HEK293T (cell line): ENCODE data around the gene ZNF618.
"Not testable (repeated sequence)": the region's sequence is repeated elsewhere in the genome, so short reads cannot be mapped to it uniquely, and the experiment has no call there.

Experiments used
- CTCF ChIA-PET: fragments of 350-600 bp; formaldehyde crosslinking; extraction: SDS; loops from one replicate; lab custom pipeline; 2021; ENCODE audit warnings: antibody characterized with exemption, inconsistent platforms; lab: Yijun Ruan, JAX
- POLR2A ChIA-PET: fragments of 350-600 bp; formaldehyde crosslinking; extraction: SDS; loops from one replicate; lab custom pipeline; 2020; ENCODE audit warnings: antibody characterized with exemption, inconsistent platforms; lab: Yijun Ruan, JAX
- DNase-seq: peaks from one replicate; pipeline ENCODE4 v3.0.0; 2012; ENCODE audit warnings: mixed read lengths; ENCODE audit errors: extremely low spot score
- ARNT ChIP-seq: fragments of 450-650 bp; IDR thresholded peaks from 2 replicates; pipeline ENCODE4 v1.6.1; 2017; ENCODE audit warnings: mild to moderate bottlenecking
- BHLHE40 ChIP-seq: fragments of 450-650 bp; IDR thresholded peaks from 2 replicates; pipeline ENCODE4 v1.6.1; 2016; ENCODE audit warnings: mild to moderate bottlenecking, moderate library complexity, borderline replicate concordance
- CTBP1 ChIP-seq: fragments of 450-650 bp; IDR thresholded peaks from 2 replicates; pipeline ENCODE4 v1.6.1; 2016; ENCODE audit warnings: borderline replicate concordance
- ELF4 ChIP-seq: fragments of 450-650 bp; IDR thresholded peaks from 2 replicates; pipeline ENCODE4 v1.6.1; 2017; ENCODE audit warnings: antibody characterized with exemption
- FOXA1 ChIP-seq: fragments of 450-650 bp; IDR thresholded peaks from 2 replicates; pipeline ENCODE4 v1.6.1; 2016; ENCODE audit warnings: mild to moderate bottlenecking
- FOXK2 ChIP-seq: fragments of 450-650 bp; IDR thresholded peaks from 2 replicates; pipeline ENCODE4 v1.6.1; 2016; ENCODE audit warnings: mild to moderate bottlenecking
- FOXM1 ChIP-seq: fragments of 450-650 bp; IDR thresholded peaks from 2 replicates; pipeline ENCODE4 v1.6.1; 2017; ENCODE audit warnings: mild to moderate bottlenecking, borderline replicate concordance
- HDGF ChIP-seq: fragments of 450-650 bp; IDR thresholded peaks from 2 replicates; pipeline ENCODE4 v1.6.1; 2017; ENCODE audit warnings: antibody characterized with exemption, borderline replicate concordance
- L3MBTL2 ChIP-seq: fragments of 450-650 bp; conservative IDR thresholded peaks from 2 replicates; pipeline ENCODE4 v1.6.1; 2016; ENCODE audit warnings: mild to moderate bottlenecking
- LEF1 ChIP-seq: fragments of 450-650 bp; IDR thresholded peaks from 2 replicates; pipeline ENCODE4 v1.6.1; 2017; ENCODE audit warnings: mild to moderate bottlenecking, borderline replicate concordance
- NFRKB ChIP-seq: fragments of 450-650 bp; IDR thresholded peaks from 2 replicates; pipeline ENCODE4 v1.6.1; 2016; ENCODE audit warnings: mild to moderate bottlenecking, moderate library complexity
- SP1 ChIP-seq: fragments of 450-650 bp; IDR thresholded peaks from 2 replicates; pipeline ENCODE4 v1.6.1; 2017
- SUZ12 ChIP-seq: fragments of 450-650 bp; IDR thresholded peaks from 2 replicates; pipeline ENCODE4 v1.6.1; 2016; ENCODE audit warnings: mild to moderate bottlenecking
- TARDBP ChIP-seq: fragments of 450-650 bp; IDR thresholded peaks from 2 replicates; pipeline ENCODE4 v1.6.1; 2016
- ZNF384 ChIP-seq: fragments of 450-650 bp; IDR thresholded peaks from 2 replicates; pipeline ENCODE4 v1.6.1; 2016
- TF ChIP-seq, protein P1 (sequence below): fragments of 450-650 bp; IDR thresholded peaks from 2 replicates; pipeline ENCODE4 v1.6.1; 2016

Gene ZNF618

DNA sequence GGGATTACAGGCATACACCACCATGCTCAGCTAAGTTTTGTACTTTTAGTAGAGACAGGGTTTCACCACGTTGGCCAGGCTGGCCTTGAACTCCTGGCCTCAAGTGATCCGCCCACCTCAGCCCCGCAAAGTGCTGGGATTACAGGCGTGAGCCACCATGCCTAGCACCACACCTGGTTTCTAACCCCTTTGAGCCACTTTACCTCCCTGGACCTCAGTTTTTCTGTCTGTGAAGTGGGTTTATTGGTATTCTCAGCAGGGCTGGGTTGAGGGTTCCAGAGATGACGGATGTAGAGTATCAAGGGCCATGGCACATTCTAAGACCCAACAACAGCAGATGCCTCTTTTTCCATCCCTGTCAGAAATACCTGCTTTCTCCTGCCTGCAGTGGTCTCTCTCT, 163.4 kb downstream of the ZNF618 start:
- no peak for DNase-seq
- ChIA-PET CTCF (no interaction called here), POLR2A (no interaction called here)
- TF ChIP-seq FOXM1 (no peak), FOXK2 (no peak), BHLHE40 (no peak), HDGF (no peak), ARNT (no peak)
- TF ChIP-seq, protein P1, sequence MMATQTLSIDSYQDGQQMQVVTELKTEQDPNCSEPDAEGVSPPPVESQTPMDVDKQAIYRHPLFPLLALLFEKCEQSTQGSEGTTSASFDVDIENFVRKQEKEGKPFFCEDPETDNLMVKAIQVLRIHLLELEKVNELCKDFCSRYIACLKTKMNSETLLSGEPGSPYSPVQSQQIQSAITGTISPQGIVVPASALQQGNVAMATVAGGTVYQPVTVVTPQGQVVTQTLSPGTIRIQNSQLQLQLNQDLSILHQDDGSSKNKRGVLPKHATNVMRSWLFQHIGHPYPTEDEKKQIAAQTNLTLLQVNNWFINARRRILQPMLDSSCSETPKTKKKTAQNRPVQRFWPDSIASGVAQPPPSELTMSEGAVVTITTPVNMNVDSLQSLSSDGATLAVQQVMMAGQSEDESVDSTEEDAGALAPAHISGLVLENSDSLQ: no peak

DNA sequence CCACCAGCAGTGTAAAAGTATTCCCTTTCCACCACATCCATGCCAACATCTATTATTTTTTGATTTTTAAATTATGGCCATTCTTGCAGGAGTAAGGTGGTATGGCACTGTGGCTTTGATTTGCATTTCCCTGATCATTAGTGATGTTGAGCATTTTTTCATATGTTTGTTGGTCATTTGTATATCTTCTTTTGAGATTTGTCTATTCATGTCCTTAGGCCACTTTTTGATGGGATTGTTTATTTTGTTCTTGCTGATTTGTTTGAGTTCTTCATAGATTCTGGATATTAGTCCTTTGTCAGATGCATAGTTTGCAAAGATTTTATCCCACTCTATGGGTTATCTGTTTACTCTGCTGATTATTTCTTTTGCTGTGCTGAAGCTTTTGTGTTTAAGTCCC, 167.6 kb downstream of the ZNF618 start:
- CTCF ChIA-PET, POLR2A ChIA-PET, DNase-seq: not testable (repeated sequence)

DNA sequence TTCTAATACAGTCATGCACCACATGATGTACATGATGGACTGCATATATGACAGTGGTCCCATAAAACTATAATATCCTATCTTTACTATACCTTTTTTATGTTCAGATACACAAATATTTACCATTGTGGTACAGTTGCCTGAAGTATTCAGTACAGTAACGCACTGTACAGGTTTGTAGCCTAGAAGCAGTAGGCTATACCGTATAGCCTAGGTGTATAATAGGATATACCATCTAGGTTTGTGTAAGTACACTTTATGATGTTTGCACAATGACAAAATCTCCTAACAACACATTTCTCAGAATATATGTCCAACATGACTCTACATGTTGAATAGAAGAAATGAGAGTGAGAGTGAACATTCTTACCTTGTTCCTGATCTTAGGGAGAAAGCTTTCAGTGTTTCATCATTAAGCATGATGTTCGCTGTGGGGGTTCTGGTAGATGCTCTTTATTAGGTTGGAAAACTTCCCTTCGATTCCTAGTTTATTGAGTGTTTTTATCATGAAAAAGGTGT, 170.2 kb downstream of the ZNF618 start:
- ChIA-PET CTCF (no interaction called here), POLR2A (no interaction called here)
- no peak for DNase-seq
- TF ChIP-seq L3MBTL2: no peak
- TF ChIP-seq ELF4: no peak
- TF ChIP-seq ZNF384: no peak
- no peak for TF ChIP-seq BHLHE40
- TF ChIP-seq LEF1: no peak

DNA sequence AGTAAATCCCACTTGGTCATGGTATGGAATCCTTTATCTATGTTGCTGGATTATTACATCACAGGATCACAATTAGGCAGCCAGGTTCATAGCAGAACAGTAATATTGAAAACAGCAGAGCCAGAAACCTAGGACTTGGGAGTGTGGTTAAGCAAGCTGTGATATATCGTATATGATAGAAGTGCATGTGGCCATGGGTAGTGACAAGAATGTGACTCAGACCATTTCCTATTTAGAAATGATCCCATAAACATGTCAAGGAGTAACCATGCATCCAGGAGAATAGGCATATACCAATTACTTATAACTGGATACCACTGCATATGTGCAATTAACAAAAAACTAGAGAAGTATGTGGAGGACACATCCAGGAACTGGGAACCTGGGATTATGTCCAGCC, 170.8 kb downstream of the ZNF618 start:
- TF ChIP-seq FOXK2: no peak
- TF ChIP-seq ELF4: no peak
- no peak for TF ChIP-seq ZNF384
- no peak for TF ChIP-seq SUZ12
- no peak for TF ChIP-seq TARDBP
- no peak for TF ChIP-seq LEF1
- no peak for TF ChIP-seq L3MBTL2
- no peak for TF ChIP-seq FOXM1
- no peak for TF ChIP-seq CTBP1
- TF ChIP-seq SP1: no peak
- TF ChIP-seq FOXA1: no peak
- no peak for TF ChIP-seq ARNT
- no peak for TF ChIP-seq NFRKB
- ChIA-PET CTCF (no interaction called here), POLR2A (no interaction called here)
- no peak for DNase-seq

DNA sequence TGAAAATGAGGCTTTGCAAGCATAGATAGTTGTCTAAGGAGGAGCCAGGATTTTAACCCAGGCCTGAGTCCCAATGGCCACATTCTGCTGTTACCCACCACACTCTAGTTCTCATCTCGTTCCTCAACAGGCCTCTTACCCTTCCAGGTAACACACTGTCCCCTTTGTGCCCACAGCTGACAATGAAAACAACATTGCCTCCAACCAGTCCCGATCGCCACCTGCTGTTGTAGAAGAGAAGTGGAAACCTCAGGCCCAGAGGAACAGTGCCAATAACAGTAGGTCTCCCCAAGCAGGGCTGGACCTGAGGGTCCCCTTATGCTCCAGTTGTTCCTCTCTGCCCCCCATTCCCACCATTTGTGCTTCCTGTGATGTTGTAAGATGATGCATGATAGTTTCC, 171.6 kb downstream of the ZNF618 start:
- POLR2A ChIA-PET: no interaction called here
- CTCF ChIA-PET: no interaction called here
- no peak for DNase-seq
- TF ChIP-seq ELF4 (no peak), NFRKB (no peak), LEF1 (no peak), L3MBTL2 (no peak), SP1 (no peak), FOXA1 (no peak), SUZ12 (no peak)

DNA sequence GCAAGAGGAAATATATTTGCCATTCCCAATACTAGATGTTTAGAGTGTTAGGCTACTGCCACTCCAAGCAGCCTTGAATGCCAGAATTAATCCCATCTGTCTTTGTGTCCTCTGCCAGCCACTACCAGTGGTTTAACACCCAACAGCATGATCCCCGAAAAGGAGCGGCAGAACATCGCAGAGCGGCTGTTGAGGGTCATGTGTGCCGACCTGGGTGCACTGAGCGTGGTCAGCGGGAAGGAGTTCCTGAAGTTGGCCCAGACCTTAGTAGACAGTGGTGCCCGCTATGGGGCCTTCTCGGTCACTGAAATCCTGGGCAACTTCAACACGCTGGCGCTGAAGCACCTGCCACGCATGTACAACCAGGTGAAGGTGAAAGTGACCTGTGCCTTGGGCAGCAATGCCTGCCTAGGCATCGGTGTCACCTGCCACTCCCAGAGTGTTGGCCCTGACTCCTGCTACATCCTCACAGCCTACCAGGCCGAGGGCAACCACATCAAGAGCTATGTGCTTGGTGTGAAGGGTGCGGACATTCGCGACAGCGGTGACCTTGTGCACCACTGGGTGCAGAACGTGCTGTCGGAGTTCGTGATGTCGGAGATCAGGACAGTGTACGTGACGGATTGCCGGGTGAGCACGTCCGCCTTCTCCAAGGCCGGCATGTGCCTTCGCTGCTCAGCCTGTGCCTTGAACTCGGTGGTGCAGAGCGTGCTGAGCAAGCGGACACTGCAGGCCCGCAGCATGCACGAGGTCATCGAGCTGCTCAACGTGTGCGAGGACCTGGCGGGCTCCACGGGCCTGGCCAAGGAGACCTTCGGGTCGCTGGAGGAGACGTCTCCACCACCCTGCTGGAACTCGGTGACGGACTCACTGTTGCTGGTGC, 172.7 kb downstream of the ZNF618 start:
- ChIA-PET POLR2A (no interaction called here), CTCF (no interaction called here)
- TF ChIP-seq LEF1 (no peak), ZNF384 (no peak), ELF4 (no peak), FOXK2 (no peak), TARDBP (no peak), FOXM1 (no peak), CTBP1 (no peak), SP1 (no peak), ARNT (no peak), NFRKB (no peak)
- TF ChIP-seq, protein P1: no peak
- no peak for DNase-seq

DNA sequence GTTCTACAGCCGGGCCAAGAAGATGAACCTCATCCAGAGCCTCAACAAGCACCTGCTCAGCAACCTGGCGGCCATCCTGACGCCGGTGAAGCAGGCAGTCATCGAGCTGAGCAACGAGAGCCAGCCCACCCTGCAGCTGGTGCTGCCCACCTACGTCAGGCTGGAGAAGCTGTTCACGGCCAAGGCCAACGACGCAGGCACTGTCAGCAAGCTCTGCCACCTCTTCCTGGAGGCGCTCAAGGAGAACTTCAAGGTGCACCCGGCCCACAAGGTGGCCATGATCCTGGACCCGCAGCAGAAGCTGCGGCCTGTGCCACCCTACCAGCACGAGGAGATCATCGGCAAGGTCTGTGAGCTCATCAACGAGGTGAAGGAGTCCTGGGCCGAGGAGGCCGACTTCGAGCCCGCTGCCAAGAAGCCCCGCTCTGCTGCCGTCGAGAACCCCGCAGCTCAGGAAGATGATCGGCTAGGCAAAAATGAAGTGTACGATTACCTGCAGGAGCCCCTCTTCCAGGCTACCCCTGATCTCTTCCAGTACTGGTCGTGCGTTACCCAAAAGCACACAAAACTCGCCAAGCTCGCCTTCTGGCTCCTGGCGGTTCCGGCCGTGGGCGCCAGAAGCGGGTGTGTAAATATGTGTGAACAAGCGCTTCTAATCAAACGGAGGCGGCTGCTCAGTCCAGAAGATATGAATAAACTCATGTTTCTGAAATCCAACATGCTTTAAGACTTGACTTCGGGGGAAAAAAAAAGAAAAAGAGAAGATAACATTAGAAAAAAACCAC, 173.5 kb downstream of the ZNF618 start:
- CTCF ChIA-PET: no interaction called here
- DNase-seq: no peak
- POLR2A ChIA-PET: no interaction called here
- TF ChIP-seq FOXA1 (no peak), LEF1 (no peak), TARDBP (no peak), FOXK2 (no peak), BHLHE40 (no peak), ELF4 (no peak), ARNT (no peak), HDGF (no peak), ZNF384 (no peak), FOXM1 (no peak)
- TF ChIP-seq, protein P1: no peak
